GM12872 (cell line): ENCODE data around the gene C10orf105.

Source experiments
- CTCF ChIP-seq: IDR thresholded peaks from 3 replicates; pipeline ENCODE4 v1.5.1; 2011; ENCODE audit warnings: low read depth, mild to moderate bottlenecking, low read length, moderate library complexity; ENCODE audit not compliant: insufficient read depth

The C10orf105 gene

GRCh38 chr10:71706216-71707121 lies 13.1 kb downstream of the C10orf105 start:
- no peak for TF ChIP-seq CTCF

GRCh38 chr10:71705582-71705981 lies 14.0 kb downstream of the C10orf105 start:
- no peak for TF ChIP-seq CTCF

GRCh38 chr10:71704816-71705215 lies 14.8 kb downstream of the C10orf105 start:
- TF ChIP-seq CTCF = no peak

- 0 out of 3 replicates have a peak, but pooled peaks have one; percentile 6 for TF ChIP-seq CTCF
These were observed 16.0 kb downstream of the C10orf105 start for GRCh38 chr10:71703577-71703976.

- TF ChIP-seq CTCF = no peak
These were observed 18.0 kb downstream of the C10orf105 start for GRCh38 chr10:71701496-71702132.

GRCh38 chr10:71700731-71701368 lies 18.7 kb downstream of the C10orf105 start:
- no peak for TF ChIP-seq CTCF

GRCh38 chr10:71698737-71699136 lies 20.8 kb downstream of the C10orf105 start:
- no peak for TF ChIP-seq CTCF
